NCI-H526 treated with DMSO at 0.1 percent for 48 hours (cell line): ENCODE data around the gene FANCE.
A peak's percentile ranks its signal among the peaks of the same experiment; 100 is the strongest.

Experiments
- DNase-seq: peaks from one replicate; lab custom pipeline; 2025; lab: John Stamatoyannopoulos, UW

Gene FANCE, protein sequence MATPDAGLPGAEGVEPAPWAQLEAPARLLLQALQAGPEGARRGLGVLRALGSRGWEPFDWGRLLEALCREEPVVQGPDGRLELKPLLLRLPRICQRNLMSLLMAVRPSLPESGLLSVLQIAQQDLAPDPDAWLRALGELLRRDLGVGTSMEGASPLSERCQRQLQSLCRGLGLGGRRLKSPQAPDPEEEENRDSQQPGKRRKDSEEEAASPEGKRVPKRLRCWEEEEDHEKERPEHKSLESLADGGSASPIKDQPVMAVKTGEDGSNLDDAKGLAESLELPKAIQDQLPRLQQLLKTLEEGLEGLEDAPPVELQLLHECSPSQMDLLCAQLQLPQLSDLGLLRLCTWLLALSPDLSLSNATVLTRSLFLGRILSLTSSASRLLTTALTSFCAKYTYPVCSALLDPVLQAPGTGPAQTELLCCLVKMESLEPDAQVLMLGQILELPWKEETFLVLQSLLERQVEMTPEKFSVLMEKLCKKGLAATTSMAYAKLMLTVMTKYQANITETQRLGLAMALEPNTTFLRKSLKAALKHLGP

DNA sequence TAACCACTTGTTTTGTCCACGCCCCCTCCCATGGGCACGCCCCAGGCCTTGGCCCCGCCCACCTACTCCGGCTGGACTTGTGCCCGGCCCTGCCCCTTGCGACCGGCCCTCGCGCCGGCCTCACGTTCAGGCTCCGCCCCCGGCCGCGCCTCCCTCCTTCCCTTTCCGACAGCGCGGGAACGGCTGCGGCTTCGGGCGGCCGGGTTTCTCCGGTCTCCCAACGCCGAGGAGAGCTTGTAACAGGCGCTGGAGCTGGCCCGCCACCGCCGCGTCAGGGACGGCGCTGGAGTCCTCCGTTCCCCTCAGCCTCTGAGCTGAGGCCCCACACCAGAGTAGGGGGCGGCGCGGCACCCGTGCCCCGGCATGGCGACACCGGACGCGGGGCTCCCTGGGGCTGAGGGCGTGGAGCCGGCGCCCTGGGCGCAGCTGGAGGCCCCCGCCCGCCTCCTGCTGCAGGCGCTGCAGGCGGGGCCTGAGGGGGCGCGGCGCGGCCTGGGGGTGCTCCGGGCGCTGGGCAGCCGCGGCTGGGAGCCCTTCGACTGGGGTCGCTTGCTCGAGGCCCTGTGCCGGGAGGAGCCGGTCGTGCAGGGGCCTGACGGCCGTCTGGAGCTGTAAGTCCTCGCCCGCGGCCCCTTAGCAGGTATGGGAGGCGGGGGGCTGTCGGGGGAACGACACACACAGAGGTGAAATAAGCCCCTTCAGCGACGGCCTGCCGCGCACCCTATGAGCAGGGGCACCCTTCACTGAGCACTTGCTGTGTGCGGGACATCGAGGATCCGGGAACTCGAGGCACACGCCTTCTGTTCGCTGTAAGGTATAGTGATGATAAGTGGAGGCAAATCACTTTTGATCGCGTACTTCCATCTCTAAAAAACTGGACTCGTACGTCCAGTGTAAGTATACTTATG is at the start of gene FANCE:
FANCE (plus strand) TSS at position 156 of the 908 bp plus-strand sequence; CDS start at position 364, 208 bp downstream.
- peak; percentile 74 for DNase-seq

DNA sequence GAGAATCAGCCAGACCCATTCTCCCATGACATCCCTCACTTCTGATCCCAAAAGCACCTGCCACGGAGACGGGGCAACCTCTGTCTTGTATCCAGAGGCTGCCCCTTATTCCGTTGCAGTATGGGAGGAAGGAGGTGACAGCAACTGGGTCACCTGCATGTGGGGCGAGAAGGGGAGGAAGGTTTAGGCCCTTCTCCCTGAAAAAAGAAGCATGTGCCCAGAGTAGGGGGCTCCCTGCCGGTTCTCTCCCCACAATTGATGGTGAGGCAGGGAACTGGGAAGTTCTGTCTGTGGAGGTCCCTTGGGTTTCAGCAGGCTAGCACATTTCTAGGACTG is 49.3 kb upstream of the FANCE start:
- DNase-seq: no peak

- no peak for DNase-seq
These were observed 48.3 kb upstream of the FANCE start for GRCh38 chr6:35403544-35404442.

- DNase-seq: no peak
These were observed 45.2 kb upstream of the FANCE start for GRCh38 chr6:35406711-35407485.

DNA sequence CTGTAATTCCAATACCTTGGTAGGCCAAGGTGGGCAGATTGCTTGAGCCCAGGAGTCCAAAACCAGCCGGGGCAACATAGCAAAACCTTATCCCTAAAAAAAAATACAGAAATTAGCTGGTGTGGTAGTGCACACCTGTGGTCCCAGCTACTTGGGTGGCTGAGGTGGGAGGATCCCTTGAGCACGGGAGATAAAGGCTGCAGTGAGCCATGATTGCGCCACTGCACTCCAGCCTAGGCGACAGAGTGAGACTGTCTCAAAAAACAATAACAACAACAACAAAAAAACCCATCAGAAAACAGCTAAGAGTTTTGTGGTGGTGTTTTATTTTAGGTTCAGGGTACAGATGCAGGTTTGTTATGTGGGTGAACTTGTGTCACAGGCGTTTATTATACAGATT is 42.9 kb upstream of the FANCE start:
- DNase-seq: no peak

DNA sequence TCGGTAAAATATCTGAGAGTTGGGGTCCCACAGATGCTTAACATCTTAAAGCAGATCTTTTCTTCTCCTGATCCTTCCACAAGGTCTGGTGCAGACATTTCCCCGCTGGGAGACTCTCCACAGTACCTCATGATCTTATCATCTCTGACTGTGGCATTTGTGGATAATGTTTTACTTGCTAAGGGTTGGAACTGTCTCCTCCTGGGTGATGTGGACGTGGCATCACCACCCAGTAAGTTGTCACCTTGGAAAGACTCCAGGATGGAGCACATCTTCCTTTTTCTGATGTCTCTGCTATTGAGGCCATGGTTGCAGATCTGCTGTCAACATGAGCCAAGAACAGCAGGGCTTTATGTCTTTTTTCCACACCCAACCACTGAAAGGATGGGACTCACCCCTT is 42.0 kb upstream of the FANCE start:
- no peak for DNase-seq

- no peak for DNase-seq
These were observed 41.1 kb upstream of the FANCE start for GRCh38 chr6:35411066-35411465.

GRCh38 chr6:35412102-35412501 is 40.0 kb upstream of the FANCE start:
- no peak for DNase-seq

- no peak for DNase-seq
These were observed 38.2 kb upstream of the FANCE start for GRCh38 chr6:35413911-35414310.

- peak; percentile 63 for DNase-seq
These were observed 36.9 kb upstream of the FANCE start for GRCh38 chr6:35415065-35415891.

DNA sequence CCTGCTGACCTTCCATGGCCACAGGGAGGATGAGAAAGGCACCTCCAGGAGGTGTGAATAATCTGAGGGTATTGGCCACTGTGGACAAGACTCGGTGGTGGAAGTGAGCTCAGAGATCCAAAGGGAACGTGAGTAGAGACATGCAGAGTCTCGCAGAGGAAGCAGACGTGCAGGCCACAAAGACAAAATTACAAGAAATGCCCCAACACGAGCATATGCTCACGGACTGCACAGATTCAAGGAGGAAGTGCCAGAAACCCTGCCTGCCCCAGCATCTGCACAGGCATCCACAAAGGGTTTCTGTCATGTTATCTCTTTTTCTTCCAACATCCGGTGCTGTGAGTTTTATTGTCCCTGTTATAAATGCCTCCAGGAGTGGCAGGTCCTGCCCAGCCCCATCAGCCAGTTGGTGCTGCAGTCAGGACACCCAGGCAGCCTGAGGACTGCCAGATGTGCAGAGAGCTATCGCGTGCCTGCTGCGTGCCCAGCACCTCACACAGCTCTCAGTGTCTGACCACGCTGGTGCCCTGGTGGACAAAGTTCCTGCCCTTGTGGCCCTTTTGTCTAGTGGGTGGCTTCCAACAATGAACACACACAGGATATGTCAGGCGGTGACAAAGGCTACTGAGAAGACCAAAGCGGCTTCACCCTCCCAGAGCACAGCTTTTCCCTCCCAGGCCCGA is 34.0 kb upstream of the FANCE start:
- no peak for DNase-seq

DNA sequence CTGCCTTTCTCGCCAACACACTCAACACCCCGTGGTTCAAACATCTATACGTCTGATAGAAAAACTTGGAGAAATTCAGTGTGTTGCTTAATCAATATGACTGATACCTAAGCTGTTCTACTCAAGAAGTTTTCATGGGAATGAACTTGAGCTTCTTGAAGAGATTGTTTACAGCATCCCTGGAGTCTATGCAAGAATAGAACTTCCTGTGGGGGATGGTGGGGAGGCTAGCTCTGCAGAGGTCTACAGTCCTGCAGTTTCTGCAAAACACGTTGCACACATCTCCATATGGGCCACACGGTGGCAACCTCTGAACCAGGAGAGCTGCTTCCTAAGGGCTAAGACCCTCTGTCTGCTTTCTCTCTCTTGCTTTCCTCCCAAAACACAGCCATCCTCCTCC is 32.7 kb upstream of the FANCE start:
- no peak for DNase-seq

GRCh38 chr6:35419961-35420360 is 32.2 kb upstream of the FANCE start:
- DNase-seq: no peak

DNA sequence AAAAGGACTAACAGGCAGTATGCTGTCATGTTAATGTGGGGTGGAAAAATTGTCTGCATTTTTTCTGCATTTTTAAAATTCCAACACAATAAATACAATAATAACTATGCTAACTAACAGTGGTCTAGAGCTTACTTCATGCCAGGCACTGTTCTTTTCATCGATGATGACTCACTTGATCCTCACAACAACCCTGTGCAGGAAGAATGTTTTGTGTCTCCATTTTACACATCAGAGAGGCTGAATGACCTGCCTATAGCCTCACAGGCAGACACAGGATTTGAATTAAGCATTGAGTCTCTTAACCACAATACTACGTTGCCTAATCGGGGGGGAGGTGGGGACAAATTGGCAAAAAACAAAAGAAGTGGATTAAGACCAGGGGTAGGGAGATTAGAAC is 26.9 kb upstream of the FANCE start:
- DNase-seq: no peak

GRCh38 chr6:35426074-35426473 is 26.1 kb upstream of the FANCE start:
- no peak for DNase-seq

GRCh38 chr6:35427435-35427834 is 24.7 kb upstream of the FANCE start:
- DNase-seq: no peak

DNA sequence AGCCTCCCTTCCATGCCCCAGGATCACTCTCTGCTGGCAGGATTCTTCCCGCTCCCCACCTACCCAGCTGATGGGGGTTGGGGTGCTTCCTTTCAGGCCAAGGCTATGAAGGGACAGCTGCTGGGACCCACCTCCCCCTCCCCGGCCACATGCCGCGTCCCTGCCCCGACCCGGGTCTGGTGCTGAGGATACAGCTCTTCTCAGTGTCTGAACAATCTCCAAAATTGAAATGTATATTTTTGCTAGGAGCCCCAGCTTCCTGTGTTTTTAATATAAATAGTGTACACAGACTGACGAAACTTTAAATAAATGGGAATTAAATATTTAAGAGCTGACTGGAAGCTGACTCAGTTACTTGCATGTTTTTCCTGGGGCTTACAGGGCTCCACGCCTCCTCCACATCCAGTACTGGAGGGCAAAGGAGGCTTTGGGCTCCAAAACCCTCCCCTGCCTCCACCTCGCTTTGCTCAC is 24.3 kb upstream of the FANCE start:
- DNase-seq: no peak

GRCh38 chr6:35428421-35429149 is 23.6 kb upstream of the FANCE start:
- DNase-seq: no peak

DNA sequence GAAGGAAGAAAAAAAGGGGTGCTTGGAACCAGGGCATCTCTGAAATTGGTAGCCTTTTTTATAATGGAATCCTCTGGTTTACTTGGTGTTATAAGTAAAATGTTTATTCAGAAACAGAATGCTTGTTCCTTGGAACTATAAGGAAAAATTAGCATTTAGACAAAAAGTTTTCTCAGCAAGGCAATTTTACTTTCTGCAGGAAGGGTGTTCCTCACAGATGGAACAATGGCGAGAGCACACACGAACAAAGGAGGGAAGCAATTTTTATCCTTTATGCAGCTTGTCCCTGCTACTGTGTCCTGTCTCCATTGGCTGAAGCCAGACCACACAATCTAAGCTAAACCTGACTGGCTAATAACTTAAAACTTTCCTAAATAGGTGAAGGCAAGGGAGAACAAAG is 22.7 kb upstream of the FANCE start:
- no peak for DNase-seq
